CD4-positive, CD25-positive, alpha-beta regulatory T cell (primary cell): ENCODE measurements around the gene AGAP1. TPM values are rescaled to one million over a fixed set of nuclear protein-coding genes. Genes with fewer than 3 reads are reported as not detected.
A peak's percentile ranks its signal among the peaks of the same experiment; 100 is the strongest.

ENCODE experiments used
- ATAC-seq, 2 donors: fragments of 150-1000 bp; cut with Tn5 transposase; one replicate each; pipeline ENCODE4 v1.10.0; 2021; ENCODE audit warnings: low read depth in 2 of 2, moderate number of reproducible peaks in 2 of 2, moderate library complexity in 1 of 2
- DNase-seq, 3 donors: peaks; one replicate each; pipeline versions ENCODE4 v3.0.0 to v3.0.0-alpha.2; 2012 to 2022; ENCODE audit warnings: mixed read lengths in 1 of 3
- H3K27ac ChIP-seq: one replicate; pipeline ENCODE4 v1.7.0; 2013; ENCODE audit warnings: mild to moderate bottlenecking, low read length; ENCODE audit not compliant: insufficient read depth, poor library complexity, severe bottlenecking
- H3K27me3 ChIP-seq: one replicate; pipeline ENCODE4 v1.7.0; 2013; ENCODE audit warnings: low read length; ENCODE audit not compliant: control insufficient read depth, insufficient read depth
- H3K36me3 ChIP-seq: one replicate; pipeline ENCODE4 v1.7.0; 2013; ENCODE audit warnings: mild to moderate bottlenecking, low read length, moderate library complexity; ENCODE audit not compliant: control insufficient read depth, insufficient read depth
- H3K4me1 ChIP-seq: 2 replicates; pipeline ENCODE4 v1.7.0; 2013; ENCODE audit warnings: mild to moderate bottlenecking, low read length; ENCODE audit not compliant: insufficient read depth, control insufficient read depth, poor library complexity, severe bottlenecking
- H3K4me3 ChIP-seq: one replicate; pipeline ENCODE4 v1.7.0; 2013; ENCODE audit warnings: low read depth, mild to moderate bottlenecking, low read length, moderate library complexity
- H3K9me3 ChIP-seq, 2 experiments: 1 replicate in 1 of 2; 2 replicates in 1 of 2; pipeline ENCODE4 v1.7.0; 2013; ENCODE audit warnings: low read length in 2 of 2, mild to moderate bottlenecking in 1 of 2, moderate library complexity in 1 of 2; ENCODE audit not compliant: control insufficient read depth in 2 of 2
- H3K27ac Mint-ChIP-seq, 3 donors: one replicate each; pipeline ENCODE4 v1.8.0; 2020 to 2022; ENCODE audit warnings: mild to moderate bottlenecking in 3 of 3, mixed read lengths in 3 of 3, moderate library complexity in 2 of 3
- H3K27me3 Mint-ChIP-seq: one replicate; pipeline ENCODE4 v1.8.0; 2022; ENCODE audit warnings: mild to moderate bottlenecking, mixed read lengths
- H3K36me3 Mint-ChIP-seq: one replicate; pipeline ENCODE4 v1.8.0; 2020; ENCODE audit warnings: mixed read lengths
- H3K4me1 Mint-ChIP-seq, 4 donors: one replicate each; pipeline ENCODE4 v1.8.0; 2020 to 2022; ENCODE audit warnings: mixed read lengths in 4 of 4, mild to moderate bottlenecking in 1 of 4
- H3K4me3 Mint-ChIP-seq, 4 donors: one replicate each; pipeline ENCODE4 v1.8.0; 2020 to 2022; ENCODE audit warnings: mild to moderate bottlenecking in 4 of 4, mixed read lengths in 4 of 4, moderate library complexity in 3 of 4
- H3K9me3 Mint-ChIP-seq, 7 donors: one replicate each; pipeline ENCODE4 v1.8.0; 2020 to 2022; ENCODE audit warnings: mixed read lengths in 7 of 7, mild to moderate bottlenecking in 3 of 7, moderate library complexity in 2 of 7
- polyA plus RNA-seq, 4 donors: library from polyadenylated mRNA; unstranded; fragments of 300-500 nt; fragmentation: Illumina TruSeq; gene quantifications; one replicate each; pipeline ENCODE4 v1.2.3, GENCODE V29; 2021
- total RNA-seq: library from RNA; stranded (reverse); gene quantifications from one replicate; pipeline ENCODE4 v1.2.3, GENCODE V29; 2022

Gene AGAP1
- total and polyA plus RNA-seq, 5 donors from 2014 or later = 0.99 TPM; not detected in 4

GRCh38 chr2:235768606-235769005 lies 274.8 kb downstream of the AGAP1 start:
- DNase-seq (no peak), ATAC-seq (no peak)
- H3K27ac ChIP-seq = no peak overlapping the region
- Mint-ChIP-seq H3K4me1 (peaks cover 0 to 4% (median under 1%) of the 10 kb centered on the region in 4 donors), H3K27me3 (peaks cover 4% of the 10 kb centered on the region), H3K4me3 (no peak overlapping the region), H3K36me3 (no peaks in the 10 kb centered on the region), H3K9me3 (peaks cover 0 to 2% (median 0%) of the 10 kb centered on the region in 7 donors), H3K27ac (no peak overlapping the region)
- no peak overlapping the region for H3K4me3 ChIP-seq
- no peaks in the 10 kb centered on the region for H3K27me3 ChIP-seq
- no peaks in the 10 kb centered on the region for H3K4me1 ChIP-seq
- no peaks in the 10 kb centered on the region for H3K36me3 ChIP-seq
- no peaks in the 10 kb centered on the region for H3K9me3 ChIP-seq

GRCh38 chr2:235769046-235769445 lies 275.2 kb downstream of the AGAP1 start:
- no peaks in the 10 kb centered on the region for H3K4me1 ChIP-seq
- Mint-ChIP-seq H3K36me3 (no peaks in the 10 kb centered on the region), H3K4me1 (peaks cover 0 to 4% (median under 1%) of the 10 kb centered on the region in 4 donors), H3K27ac (no peak overlapping the region), H3K27me3 (peaks cover 4% of the 10 kb centered on the region), H3K9me3 (peaks cover 0 to 2% (median 0%) of the 10 kb centered on the region in 7 donors), H3K4me3 (no peak overlapping the region)
- no peaks in the 10 kb centered on the region for H3K27me3 ChIP-seq
- no peak for ATAC-seq
- no peak overlapping the region for H3K4me3 ChIP-seq
- no peak overlapping the region for H3K27ac ChIP-seq
- no peak for DNase-seq
- H3K9me3 ChIP-seq = no peaks in the 10 kb centered on the region
- no peaks in the 10 kb centered on the region for H3K36me3 ChIP-seq

DNA sequence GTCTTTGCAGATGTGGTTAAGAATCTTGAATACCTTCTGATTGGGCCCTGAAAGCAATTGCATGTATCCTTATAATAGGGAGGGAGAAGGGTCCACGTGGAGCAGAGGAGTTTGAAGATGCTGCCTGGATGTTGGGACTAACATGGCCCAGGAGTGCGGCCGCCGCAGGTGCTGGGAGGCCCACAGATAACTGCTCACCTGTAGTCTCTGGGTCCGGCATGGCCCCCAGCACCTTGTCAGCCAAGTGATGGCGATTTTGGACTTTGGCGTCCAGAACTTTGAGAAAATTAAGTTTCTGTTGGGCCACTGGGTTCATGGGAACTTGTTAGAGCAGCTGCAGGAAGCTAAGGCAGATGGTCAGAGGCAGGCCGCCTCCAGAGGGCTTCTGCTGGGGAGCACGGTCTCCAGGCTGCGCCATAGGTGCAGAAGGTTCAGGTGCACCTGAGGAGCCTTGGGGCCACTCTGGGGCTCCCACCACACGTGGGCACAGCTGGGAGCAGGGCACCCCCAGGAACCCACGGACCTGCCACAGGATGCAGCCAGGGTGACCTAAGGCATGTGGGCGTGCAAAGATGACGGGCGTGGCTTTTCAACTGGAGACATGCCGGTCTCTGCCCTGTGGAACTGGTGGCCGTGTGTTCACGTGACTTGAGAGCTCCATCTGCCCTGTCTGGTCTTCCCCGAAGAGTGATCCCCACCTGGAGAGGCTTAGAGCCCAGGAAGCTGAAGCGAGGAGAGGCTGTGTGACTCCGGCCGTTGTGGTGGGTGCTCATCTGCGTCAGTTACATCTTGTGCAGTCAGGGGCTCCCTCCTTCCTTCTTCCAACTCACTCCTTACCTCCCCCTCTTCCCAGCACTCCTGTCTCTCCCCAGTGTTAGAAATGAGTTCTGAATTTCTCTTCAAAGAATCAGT lies 277.3 kb downstream of the AGAP1 start:
- no peaks in the 10 kb centered on the region for H3K9me3 ChIP-seq
- ATAC-seq (no peak), DNase-seq (no peak)
- no peak overlapping the region for H3K27ac Mint-ChIP-seq
- no peaks in the 10 kb centered on the region for H3K36me3 ChIP-seq
- H3K4me1 ChIP-seq = no peaks in the 10 kb centered on the region
- no peaks in the 10 kb centered on the region for H3K27me3 ChIP-seq
- H3K9me3 Mint-ChIP-seq = peaks cover 0 to 1% (median 0%) of the 10 kb centered on the region in 7 donors
- no peak overlapping the region for H3K4me3 Mint-ChIP-seq
- H3K27ac ChIP-seq = no peak overlapping the region
- no peak overlapping the region for H3K4me3 ChIP-seq
- no peaks in the 10 kb centered on the region for H3K36me3 Mint-ChIP-seq
- H3K4me1 Mint-ChIP-seq = peaks cover 0 to 4% (median under 1%) of the 10 kb centered on the region in 4 donors
- peaks cover 8% of the 10 kb centered on the region for H3K27me3 Mint-ChIP-seq

- Mint-ChIP-seq H3K4me3 (no peak overlapping the region), H3K27me3 (peaks cover 4% of the 10 kb centered on the region), H3K9me3 (peaks cover 0 to 1% (median 0%) of the 10 kb centered on the region in 7 donors), H3K4me1 (no peaks in the 10 kb centered on the region), H3K36me3 (no peaks in the 10 kb centered on the region), H3K27ac (no peak overlapping the region)
- H3K4me3 ChIP-seq = no peak overlapping the region
- H3K27ac ChIP-seq = no peak overlapping the region
- H3K36me3 ChIP-seq = no peaks in the 10 kb centered on the region
- H3K4me1 ChIP-seq = no peaks in the 10 kb centered on the region
- no peaks in the 10 kb centered on the region for H3K9me3 ChIP-seq
- no peaks in the 10 kb centered on the region for H3K27me3 ChIP-seq
- DNase-seq (no peak), ATAC-seq (no peak)
Observed at GRCh38 chr2:235773188-235773928, 279.5 kb downstream of the AGAP1 start.

DNA sequence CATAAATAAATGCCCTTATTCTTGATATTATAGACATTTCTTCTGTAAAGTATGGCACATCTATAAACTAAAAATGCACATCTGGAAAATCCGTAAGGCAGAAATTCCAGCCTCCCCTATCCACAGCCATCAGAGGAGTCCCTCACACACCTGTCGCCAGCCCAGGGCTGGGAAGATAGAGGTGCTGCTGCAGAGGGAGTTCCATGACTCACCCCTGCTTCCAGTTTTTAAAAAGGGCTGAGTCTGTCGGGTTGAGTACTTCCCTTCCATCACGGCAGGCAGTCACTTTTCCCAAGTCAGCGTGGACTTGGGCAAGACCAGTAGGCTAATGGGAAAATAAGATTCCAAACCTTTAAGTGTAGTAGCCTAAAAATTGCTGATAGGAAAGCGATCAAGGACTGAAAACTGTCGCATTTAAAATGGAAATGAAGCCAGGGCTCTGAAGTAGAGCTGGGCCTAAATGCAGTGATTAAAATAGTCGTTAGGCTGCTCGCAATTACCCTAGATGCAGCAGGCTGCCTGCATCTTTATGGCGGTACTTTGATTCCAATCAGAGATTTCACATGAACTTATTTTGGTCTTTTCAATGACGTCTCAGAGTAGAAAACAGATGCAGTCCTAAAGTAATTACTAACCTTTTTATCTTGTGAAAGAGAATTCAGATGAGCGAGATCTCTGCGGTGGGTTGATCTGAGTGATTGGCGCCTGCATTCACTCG lies 280.5 kb downstream of the AGAP1 start:
- no peak overlapping the region for H3K4me3 Mint-ChIP-seq
- Histone ChIP-seq H3K4me1 (no peaks in the 10 kb centered on the region), H3K4me3 (no peak overlapping the region), H3K27me3 (no peaks in the 10 kb centered on the region), H3K36me3 (no peaks in the 10 kb centered on the region), H3K9me3 (no peaks in the 10 kb centered on the region), H3K27ac (no peak overlapping the region)
- H3K36me3 Mint-ChIP-seq = no peaks in the 10 kb centered on the region
- no peak overlapping the region for H3K27ac Mint-ChIP-seq
- ATAC-seq = no peak
- H3K4me1 Mint-ChIP-seq = no peaks in the 10 kb centered on the region
- DNase-seq = no peak
- peaks cover 4% of the 10 kb centered on the region for H3K27me3 Mint-ChIP-seq
- peaks cover 0 to 1% (median 0%) of the 10 kb centered on the region in 7 donors for H3K9me3 Mint-ChIP-seq

- ATAC-seq (no peak), DNase-seq (no peak)
- no peaks in the 10 kb centered on the region for H3K27me3 ChIP-seq
- no peaks in the 10 kb centered on the region for H3K36me3 ChIP-seq
- Mint-ChIP-seq H3K27ac (no peak overlapping the region), H3K27me3 (peaks cover 10% of the 10 kb centered on the region), H3K36me3 (no peaks in the 10 kb centered on the region), H3K9me3 (peaks cover 0 to 1% (median 0%) of the 10 kb centered on the region in 7 donors), H3K4me3 (no peak overlapping the region), H3K4me1 (no peaks in the 10 kb centered on the region)
- H3K9me3 ChIP-seq = no peaks in the 10 kb centered on the region
- no peak overlapping the region for H3K4me3 ChIP-seq
- no peak overlapping the region for H3K27ac ChIP-seq
- no peaks in the 10 kb centered on the region for H3K4me1 ChIP-seq
Observed at GRCh38 chr2:235776531-235776930, 282.7 kb downstream of the AGAP1 start.

DNA sequence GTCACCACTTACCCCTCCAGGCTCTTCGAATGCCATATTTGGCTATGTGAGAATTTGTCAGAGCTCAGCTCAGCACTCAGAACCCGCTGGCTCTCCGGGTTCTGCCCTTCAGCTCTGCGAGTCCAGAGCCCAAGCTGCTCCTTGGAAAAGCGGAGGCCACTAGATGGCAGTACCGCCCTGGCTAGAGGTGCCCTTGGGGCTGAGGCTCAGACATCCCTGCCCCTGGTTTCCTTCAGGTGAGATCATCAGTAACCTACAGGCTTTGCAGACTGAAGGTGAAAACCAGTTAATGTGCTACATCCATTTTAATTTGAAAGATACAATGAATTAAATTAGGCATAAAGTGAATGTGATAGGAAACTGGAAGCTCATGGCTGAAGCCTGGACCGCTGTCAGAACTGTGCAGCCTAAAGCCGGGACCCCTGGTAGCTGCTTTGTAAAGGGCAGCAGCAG lies 285.6 kb downstream of the AGAP1 start:
- Histone ChIP-seq H3K9me3 (no peaks in the 10 kb centered on the region), H3K36me3 (no peaks in the 10 kb centered on the region), H3K4me1 (no peaks in the 10 kb centered on the region), H3K4me3 (no peak overlapping the region), H3K27me3 (no peaks in the 10 kb centered on the region), H3K27ac (no peak overlapping the region)
- H3K27me3 Mint-ChIP-seq = peaks cover 18% of the 10 kb centered on the region
- no peak overlapping the region for H3K4me3 Mint-ChIP-seq
- ATAC-seq = no peak
- H3K27ac Mint-ChIP-seq = no peak overlapping the region
- H3K4me1 Mint-ChIP-seq = no peaks in the 10 kb centered on the region
- H3K9me3 Mint-ChIP-seq = peaks cover 0 to 1% (median 0%) of the 10 kb centered on the region in 7 donors
- peak in 2 of 3 donors; percentile 5 to 53 for DNase-seq
- no peaks in the 10 kb centered on the region for H3K36me3 Mint-ChIP-seq
